HG03575 (cell line): ENCODE data around the gene NUDT6.

Experiments used
- ATAC-seq: cut with Tn5 transposase; IDR thresholded peaks from one replicate; pipeline ENCODE4 v1.9.1; 2021; ENCODE audit not compliant: unreplicated experiment, insufficient number of reproducible peaks, low FRiP score; ENCODE audit errors: extremely low read depth

Gene NUDT6

DNA sequence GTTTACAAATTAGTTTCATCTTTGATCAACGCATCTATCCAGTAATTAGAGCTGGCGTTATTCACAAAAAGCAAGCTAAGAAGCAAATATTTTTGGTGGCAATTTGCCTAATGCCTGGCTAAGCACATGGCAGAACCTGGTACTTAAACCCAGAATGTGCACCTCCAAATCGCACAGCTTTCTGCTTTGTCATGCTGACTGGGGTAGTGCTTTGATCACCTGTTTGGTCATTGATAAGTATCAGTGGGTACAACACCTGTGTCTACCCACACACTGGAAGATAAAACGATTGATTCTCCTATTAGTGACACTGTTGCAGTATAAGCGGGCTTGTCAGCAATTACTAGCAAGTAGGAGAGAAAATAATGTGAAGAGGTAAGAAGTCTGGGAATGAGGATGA, 1.9 kb downstream of the NUDT6 start:
- no peak for ATAC-seq

GRCh38 chr4:122917731-122918130, 4.7 kb downstream of the NUDT6 start:
- ATAC-seq = no peak

DNA sequence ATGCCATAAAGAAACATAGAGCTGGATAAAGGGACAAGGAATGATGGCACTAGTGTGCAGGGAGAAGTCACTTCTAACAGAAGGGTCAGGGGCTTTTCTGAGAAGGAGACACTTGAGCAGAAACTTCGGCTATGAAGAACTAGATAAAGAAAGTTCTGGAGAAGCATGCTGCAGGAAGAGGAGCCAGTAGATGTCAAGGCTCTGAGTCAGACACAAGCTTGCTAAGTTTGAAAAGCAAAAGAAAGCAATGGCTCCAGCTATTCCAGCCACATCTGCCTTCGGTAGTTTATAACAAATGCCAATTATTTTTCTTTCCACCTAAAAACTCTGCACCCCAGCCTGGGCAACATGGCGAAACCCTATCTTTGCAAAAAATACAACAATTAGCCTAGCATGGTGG, 7.5 kb downstream of the NUDT6 start:
- ATAC-seq = no peak

- ATAC-seq = peak; percentile 88
Measured at GRCh38 chr4:122914292-122914904, 8.0 kb downstream of the NUDT6 start.

DNA sequence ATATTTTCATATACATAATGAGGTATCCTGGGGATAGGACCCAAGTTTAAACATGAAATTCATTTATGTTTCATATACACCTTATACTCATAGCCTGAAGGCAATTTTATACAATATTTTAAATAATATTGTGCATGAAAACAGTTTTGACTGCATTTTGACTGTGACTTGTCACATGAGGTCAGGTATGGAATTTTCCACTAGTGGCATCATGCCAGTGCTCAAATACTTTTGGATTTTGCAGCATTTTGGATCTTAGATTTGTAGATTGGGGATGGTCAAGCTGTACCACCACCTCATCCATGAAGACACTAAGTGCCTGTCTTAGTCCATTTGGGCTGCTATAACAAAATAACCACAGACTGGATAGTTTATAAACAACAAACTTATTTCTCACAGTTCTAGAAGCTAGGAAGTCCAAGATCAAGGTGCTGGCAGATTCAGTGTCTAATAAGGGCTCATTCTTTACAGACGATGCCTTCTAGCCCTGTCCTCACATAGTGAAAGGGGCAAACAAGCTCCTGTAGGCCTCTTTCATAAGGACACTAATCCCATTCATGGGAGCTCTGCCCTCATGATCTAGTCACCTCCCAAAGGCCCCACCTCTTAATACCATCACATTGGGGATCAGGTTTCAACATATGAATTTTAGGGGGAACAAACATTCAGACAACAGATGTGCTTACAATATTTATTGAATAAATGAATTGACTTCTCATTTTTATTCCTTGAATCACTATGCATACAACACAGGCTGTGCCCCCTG, 9.4 kb downstream of the NUDT6 start:
- ATAC-seq = no peak

DNA sequence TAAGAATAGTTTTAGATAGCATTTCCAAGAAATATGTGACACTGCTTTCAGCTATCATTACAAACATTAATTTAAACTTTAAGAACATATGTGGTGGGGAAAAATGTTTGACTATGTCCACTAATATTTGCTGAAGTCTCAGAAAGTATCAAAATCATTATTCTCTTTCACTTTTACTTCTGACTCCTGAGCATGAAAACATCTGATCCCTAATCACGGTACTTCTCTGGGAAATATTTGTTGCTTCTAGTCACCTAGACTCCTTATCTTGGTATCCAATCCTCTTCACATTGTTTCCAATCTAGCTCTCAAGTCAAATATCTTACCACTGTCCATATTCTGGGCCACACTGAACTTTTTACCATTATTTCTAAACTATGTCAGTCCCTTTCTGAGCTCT, 10.8 kb downstream of the NUDT6 start:
- ATAC-seq = no peak

DNA sequence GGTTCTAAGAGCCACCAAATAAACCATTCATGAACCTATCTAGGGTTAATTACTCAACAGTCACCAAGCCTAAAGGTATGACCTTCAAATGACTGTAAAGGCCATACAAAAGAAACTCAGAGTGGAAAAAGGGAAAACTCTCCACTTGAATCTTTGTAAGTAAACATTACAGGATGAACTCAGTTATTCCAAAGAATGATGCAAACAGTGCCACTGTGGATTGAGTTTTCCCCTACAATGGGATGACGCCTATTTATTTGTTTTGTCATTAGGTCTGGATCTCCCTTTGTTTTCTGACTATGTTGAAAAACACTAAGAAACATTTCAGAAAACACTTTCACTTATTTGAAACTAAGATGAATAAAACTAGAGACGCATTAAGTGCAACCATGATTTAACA, 12.7 kb downstream of the NUDT6 start:
- ATAC-seq = no peak

DNA sequence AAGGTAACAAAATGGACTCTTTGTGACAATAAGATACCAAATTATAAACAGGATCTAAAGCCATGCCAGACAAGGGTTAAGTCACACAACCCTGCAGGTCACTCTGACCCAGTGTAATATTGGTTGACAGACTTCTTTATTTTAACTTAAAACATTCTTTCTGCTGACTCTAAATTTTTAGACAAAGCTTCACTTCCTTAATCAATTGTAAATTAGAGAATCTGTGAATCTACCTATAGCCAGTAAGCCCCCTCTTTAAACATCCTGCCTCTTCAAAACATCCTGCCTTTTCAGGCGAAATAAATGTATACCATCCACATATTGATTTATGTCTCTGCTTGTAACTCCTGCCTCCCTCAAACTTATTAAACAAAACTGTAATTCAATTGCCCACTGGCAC, 14.2 kb downstream of the NUDT6 start:
- ATAC-seq = no peak

- ATAC-seq = no peak
Measured at GRCh38 chr4:122906859-122907305, 15.5 kb downstream of the NUDT6 start.

- no peak for ATAC-seq
Measured at GRCh38 chr4:122903766-122904288, 18.6 kb downstream of the NUDT6 start.

DNA sequence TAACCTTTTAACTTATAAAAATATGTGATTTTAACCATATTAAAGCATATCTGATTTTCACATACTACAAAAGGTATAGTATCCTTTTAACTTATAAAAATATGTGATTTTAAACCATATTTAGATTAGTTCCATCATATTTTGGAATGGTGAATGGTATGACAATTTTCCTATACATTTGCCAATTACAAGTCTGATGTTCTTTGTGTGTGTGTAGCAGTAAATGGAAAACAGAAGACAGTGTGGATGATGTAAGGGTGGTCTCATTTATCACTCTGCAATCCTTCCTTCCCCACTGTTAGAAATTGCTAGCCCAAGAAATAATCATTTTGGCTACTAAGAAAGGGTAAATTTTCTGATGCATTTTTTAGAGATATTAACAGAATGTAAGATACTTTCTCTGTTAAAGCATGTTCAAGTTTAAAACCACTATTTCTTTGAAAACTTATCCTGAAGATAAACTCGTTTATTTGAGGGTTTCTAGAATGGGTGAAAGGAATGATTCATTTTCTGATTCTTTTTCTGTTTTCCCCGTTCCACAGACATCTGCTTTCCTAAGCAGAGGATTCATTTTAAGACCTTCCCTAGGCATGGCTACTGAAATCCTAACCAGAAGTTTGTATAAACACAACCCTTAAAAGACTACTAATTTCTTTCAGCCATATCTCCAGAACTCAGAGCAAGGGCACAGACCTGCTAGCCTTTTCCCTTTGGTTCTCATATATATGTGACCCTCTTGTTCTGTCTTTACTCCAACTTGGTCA, 21.0 kb downstream of the NUDT6 start:
- ATAC-seq = no peak

DNA sequence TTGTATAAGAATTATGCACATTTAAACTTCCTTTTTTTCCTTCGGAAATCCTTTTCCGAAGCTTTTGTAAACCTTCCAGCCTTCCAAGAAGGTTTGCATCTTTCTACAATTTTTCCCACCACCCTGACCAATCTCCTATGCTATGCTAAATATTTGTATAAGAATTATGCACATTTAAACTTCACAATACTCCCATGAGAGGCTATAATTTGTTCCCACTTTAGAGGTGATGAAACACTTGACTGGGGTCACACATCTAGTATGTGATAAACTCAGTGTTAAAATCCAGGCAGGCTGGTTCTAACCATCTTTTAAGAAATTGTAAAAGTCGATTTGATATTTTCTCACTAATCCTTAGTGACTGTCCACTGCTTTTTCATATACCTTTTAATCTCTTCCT, 22.1 kb downstream of the NUDT6 start:
- ATAC-seq = no peak

DNA sequence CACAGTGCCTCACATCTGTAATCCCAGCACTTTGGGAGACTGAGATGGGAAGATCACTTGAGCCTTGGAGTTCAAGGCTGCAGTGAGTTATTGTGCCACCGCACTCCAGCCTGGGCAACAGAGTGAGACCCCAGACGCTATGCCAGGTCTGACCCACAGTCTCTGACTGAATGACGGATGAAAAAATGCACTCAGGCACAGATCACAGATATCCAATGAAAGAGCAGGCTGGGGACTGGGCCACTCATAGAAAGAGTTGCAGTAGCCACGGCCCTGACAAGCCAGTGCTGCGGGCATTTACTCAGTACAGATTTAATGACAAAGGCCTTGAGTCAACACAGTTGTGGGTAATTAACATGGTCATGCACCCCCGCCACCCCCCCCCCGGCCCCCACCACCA, 22.7 kb downstream of the NUDT6 start:
- ATAC-seq = no peak

GRCh38 chr4:122898370-122899150, 23.8 kb downstream of the NUDT6 start:
- ATAC-seq = no peak

- ATAC-seq = no peak
Measured at GRCh38 chr4:122896270-122896669, 26.1 kb downstream of the NUDT6 start.

GRCh38 chr4:122895336-122895995, 26.9 kb downstream of the NUDT6 start:
- ATAC-seq = no peak

GRCh38 chr4:122894827-122895226, 27.6 kb downstream of the NUDT6 start:
- ATAC-seq = no peak

DNA sequence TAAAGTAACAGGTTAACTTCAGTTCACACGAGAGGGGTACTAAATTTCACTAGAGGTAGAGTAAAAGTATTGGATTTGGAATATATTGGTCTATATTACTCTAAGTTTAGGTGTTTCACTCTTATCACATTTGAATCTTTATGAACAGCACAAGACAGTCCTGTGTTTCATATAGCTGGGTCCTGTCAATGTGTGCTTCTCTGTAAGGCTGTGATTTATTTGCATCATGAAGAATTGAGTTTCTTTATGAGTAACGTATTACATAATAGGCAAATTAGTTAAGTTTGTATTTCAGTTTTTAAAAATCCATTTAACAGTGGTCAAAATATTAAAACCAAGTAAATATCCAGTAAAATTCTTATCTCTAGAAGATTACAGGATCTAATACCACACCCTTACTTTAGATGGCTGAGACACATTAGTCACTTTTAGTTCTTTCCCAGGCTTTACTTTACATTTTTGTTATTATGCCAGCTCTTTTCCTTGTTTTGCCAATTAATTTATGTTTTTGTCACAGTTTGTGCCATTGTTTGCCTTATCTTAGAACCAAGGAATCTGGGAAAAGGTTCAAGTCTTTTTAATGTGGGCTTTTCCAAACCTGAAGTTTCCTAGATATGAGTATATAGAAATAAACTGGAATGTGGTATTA, 32.1 kb downstream of the NUDT6 start:
- ATAC-seq = no peak
